CD4-positive, CD25-positive, alpha-beta regulatory T cell (primary cell): ENCODE data around the gene HAAO. TPM values are rescaled to one million over a fixed set of nuclear protein-coding genes. Genes with fewer than 3 reads are reported as not detected.

Source experiments
- ATAC-seq, 2 donors: fragments of 150-1000 bp; cut with Tn5 transposase; one replicate each; pipeline ENCODE4 v1.10.0; 2021; ENCODE audit warnings: low read depth in 2 of 2, moderate number of reproducible peaks in 2 of 2, moderate library complexity in 1 of 2
- DNase-seq, 3 donors: peaks; one replicate each; pipeline versions ENCODE4 v3.0.0 to v3.0.0-alpha.2; 2012 to 2022; ENCODE audit warnings: mixed read lengths in 1 of 3
- H3K27ac ChIP-seq: one replicate; pipeline ENCODE4 v1.7.0; 2013; ENCODE audit warnings: mild to moderate bottlenecking, low read length; ENCODE audit not compliant: insufficient read depth, poor library complexity, severe bottlenecking
- H3K27me3 ChIP-seq: one replicate; pipeline ENCODE4 v1.7.0; 2013; ENCODE audit warnings: low read length; ENCODE audit not compliant: control insufficient read depth, insufficient read depth
- H3K36me3 ChIP-seq: one replicate; pipeline ENCODE4 v1.7.0; 2013; ENCODE audit warnings: mild to moderate bottlenecking, low read length, moderate library complexity; ENCODE audit not compliant: control insufficient read depth, insufficient read depth
- H3K4me1 ChIP-seq: 2 replicates; pipeline ENCODE4 v1.7.0; 2013; ENCODE audit warnings: mild to moderate bottlenecking, low read length; ENCODE audit not compliant: insufficient read depth, control insufficient read depth, poor library complexity, severe bottlenecking
- H3K4me3 ChIP-seq: one replicate; pipeline ENCODE4 v1.7.0; 2013; ENCODE audit warnings: low read depth, mild to moderate bottlenecking, low read length, moderate library complexity
- H3K9me3 ChIP-seq, 2 experiments: 1 replicate in 1 of 2; 2 replicates in 1 of 2; pipeline ENCODE4 v1.7.0; 2013; ENCODE audit warnings: low read length in 2 of 2, mild to moderate bottlenecking in 1 of 2, moderate library complexity in 1 of 2; ENCODE audit not compliant: control insufficient read depth in 2 of 2
- H3K27ac Mint-ChIP-seq, 3 donors: one replicate each; pipeline ENCODE4 v1.8.0; 2020 to 2022; ENCODE audit warnings: mild to moderate bottlenecking in 3 of 3, mixed read lengths in 3 of 3, moderate library complexity in 2 of 3
- H3K27me3 Mint-ChIP-seq: one replicate; pipeline ENCODE4 v1.8.0; 2022; ENCODE audit warnings: mild to moderate bottlenecking, mixed read lengths
- H3K36me3 Mint-ChIP-seq: one replicate; pipeline ENCODE4 v1.8.0; 2020; ENCODE audit warnings: mixed read lengths
- H3K4me1 Mint-ChIP-seq, 4 donors: one replicate each; pipeline ENCODE4 v1.8.0; 2020 to 2022; ENCODE audit warnings: mixed read lengths in 4 of 4, mild to moderate bottlenecking in 1 of 4
- H3K4me3 Mint-ChIP-seq, 4 donors: one replicate each; pipeline ENCODE4 v1.8.0; 2020 to 2022; ENCODE audit warnings: mild to moderate bottlenecking in 4 of 4, mixed read lengths in 4 of 4, moderate library complexity in 3 of 4
- H3K9me3 Mint-ChIP-seq, 7 donors: one replicate each; pipeline ENCODE4 v1.8.0; 2020 to 2022; ENCODE audit warnings: mixed read lengths in 7 of 7, mild to moderate bottlenecking in 3 of 7, moderate library complexity in 2 of 7
- polyA plus RNA-seq, 4 donors: library from polyadenylated mRNA; unstranded; fragments of 300-500 nt; fragmentation: Illumina TruSeq; gene quantifications; one replicate each; pipeline ENCODE4 v1.2.3, GENCODE V29; 2021
- total RNA-seq: library from RNA; stranded (reverse); gene quantifications from one replicate; pipeline ENCODE4 v1.2.3, GENCODE V29; 2022

Gene HAAO
- total and polyA plus RNA-seq, 5 donors from 2014 or later = 0.27 TPM; not detected in 4

DNA sequence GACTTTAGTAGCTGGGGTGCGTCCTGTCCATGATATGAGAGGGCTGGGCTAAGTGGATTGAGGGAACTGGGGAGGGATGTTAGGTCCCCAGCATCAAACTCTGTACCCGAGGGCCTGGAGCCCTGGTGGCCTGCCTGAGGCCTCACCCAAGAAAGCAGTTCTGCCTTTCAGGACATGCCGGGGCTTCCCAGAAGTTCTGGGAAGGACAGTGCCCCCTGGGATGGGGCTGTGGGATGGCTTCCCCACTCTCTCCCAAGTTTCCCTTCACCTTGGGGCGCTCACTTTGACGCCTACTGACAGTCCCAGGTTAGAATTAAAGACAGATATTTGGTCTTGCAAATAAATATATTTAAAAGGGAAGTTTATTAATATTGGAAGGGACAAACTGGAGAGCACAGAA is 30.2 kb downstream of the HAAO start:
- H3K4me1 ChIP-seq = no peaks in the 10 kb centered on the region
- no peaks in the 10 kb centered on the region for H3K27me3 ChIP-seq
- ATAC-seq = no peak
- no peak overlapping the region for H3K27ac Mint-ChIP-seq
- H3K4me3 Mint-ChIP-seq = no peak overlapping the region
- H3K36me3 Mint-ChIP-seq = peaks cover 17% of the 10 kb centered on the region
- no peaks in the 10 kb centered on the region for H3K9me3 ChIP-seq
- H3K27ac ChIP-seq = no peak overlapping the region
- H3K36me3 ChIP-seq = no peaks in the 10 kb centered on the region
- no peaks in the 10 kb centered on the region for H3K4me1 Mint-ChIP-seq
- peaks cover 0 to 2% (median 0%) of the 10 kb centered on the region in 7 donors for H3K9me3 Mint-ChIP-seq
- H3K4me3 ChIP-seq = no peak overlapping the region
- no peak for DNase-seq
- H3K27me3 Mint-ChIP-seq = no peaks in the 10 kb centered on the region

DNA sequence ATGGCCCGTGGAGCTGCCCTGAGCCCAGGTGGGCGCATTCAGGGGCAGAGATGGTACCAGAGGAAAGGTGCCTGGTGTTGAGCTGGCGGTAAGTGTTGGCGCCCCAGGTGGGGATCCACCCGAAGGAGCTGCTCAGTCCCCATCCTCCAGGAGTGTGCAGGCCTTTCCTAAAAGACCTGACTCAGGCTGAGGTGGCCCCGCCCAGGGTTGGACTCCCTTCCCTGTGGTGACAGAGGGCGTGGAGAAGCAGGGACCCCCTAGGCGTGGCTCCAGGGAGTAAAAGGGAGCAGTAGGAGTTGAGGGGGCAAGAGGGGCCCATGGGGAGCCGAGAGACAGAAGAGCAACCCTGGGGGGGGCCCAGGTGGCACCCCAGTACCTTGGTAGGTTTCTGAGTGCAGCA is 30.8 kb downstream of the HAAO start:
- Histone ChIP-seq H3K27ac (no peak overlapping the region), H3K4me1 (no peaks in the 10 kb centered on the region), H3K27me3 (no peaks in the 10 kb centered on the region), H3K4me3 (no peak overlapping the region), H3K9me3 (no peaks in the 10 kb centered on the region), H3K36me3 (no peaks in the 10 kb centered on the region)
- H3K36me3 Mint-ChIP-seq = peaks cover 17% of the 10 kb centered on the region
- H3K9me3 Mint-ChIP-seq = peaks cover 0 to 2% (median 0%) of the 10 kb centered on the region in 7 donors
- peak overlapping the region in 1 of 3 donors; percentile 79 for H3K27ac Mint-ChIP-seq
- ATAC-seq = no peak
- H3K27me3 Mint-ChIP-seq = no peaks in the 10 kb centered on the region
- H3K4me3 Mint-ChIP-seq = no peak overlapping the region
- no peaks in the 10 kb centered on the region for H3K4me1 Mint-ChIP-seq
- no peak for DNase-seq

DNA sequence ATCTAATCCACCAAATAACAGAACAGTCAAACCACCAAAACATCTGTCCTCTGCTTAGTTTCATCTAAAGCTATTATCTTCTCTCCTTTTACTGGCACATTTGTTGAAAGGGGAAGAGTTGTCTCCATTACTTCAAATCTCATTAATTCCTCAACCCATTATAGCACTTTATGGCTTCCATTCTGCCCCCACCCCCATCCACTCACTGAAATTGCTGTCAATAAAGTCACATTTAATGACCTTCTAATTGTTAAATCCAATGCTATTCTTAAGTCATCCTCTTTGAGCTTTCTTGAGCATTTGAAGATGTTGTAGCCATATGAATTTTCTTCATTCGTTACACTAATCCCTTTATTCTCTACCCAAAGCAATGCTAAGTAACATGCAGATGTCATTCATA is 33.6 kb downstream of the HAAO start:
- H3K4me3 ChIP-seq = no peak overlapping the region
- no peaks in the 10 kb centered on the region for H3K9me3 ChIP-seq
- H3K36me3 Mint-ChIP-seq = peaks cover 23% of the 10 kb centered on the region
- H3K27me3 Mint-ChIP-seq = no peaks in the 10 kb centered on the region
- no peak overlapping the region for H3K27ac ChIP-seq
- H3K4me1 ChIP-seq = no peaks in the 10 kb centered on the region
- ATAC-seq (no peak), DNase-seq (no peak)
- no peak overlapping the region for H3K27ac Mint-ChIP-seq
- H3K27me3 ChIP-seq = no peaks in the 10 kb centered on the region
- H3K9me3 Mint-ChIP-seq = peaks cover 0 to 3% (median 0%) of the 10 kb centered on the region in 7 donors
- no peak overlapping the region for H3K4me3 Mint-ChIP-seq
- H3K36me3 ChIP-seq = no peaks in the 10 kb centered on the region
- H3K4me1 Mint-ChIP-seq = no peaks in the 10 kb centered on the region

DNA sequence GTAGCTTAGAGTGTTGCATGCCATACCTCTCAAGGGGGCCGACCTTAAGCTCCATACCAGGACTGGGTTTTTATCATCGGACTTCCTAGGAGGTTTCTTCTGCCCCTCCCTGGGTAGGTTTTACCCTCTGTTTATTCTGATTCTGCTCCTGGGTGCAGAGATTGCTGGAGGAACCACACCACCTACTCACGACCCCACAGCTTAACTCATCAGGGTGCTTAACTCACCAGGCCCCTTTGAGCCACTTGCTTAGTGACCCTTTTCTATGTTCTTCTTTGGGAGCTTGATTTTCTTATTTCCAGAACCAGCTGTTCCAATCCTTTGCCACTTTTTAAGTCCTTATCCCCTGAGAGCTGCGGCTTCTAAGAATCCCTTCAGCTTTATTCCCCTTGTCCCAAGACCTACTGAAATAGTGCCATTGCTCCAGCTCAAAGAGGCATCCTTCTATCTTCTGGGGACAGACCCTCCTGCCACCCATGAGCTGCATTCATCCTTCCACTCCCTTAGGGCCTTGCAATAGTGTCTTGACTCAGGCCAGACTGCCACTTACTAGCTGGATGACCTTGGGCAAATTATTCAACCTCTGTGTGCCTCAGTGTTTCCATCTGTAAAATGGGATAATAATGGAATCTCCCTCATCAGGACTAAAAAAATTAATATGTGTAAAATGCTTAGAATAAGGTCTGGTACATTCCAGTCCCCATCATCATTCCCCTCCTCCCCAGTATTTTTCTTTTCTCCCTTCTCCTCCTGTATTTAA is 34.2 kb downstream of the HAAO start:
- H3K4me3 Mint-ChIP-seq = no peak overlapping the region
- no peaks in the 10 kb centered on the region for H3K4me1 Mint-ChIP-seq

DNA sequence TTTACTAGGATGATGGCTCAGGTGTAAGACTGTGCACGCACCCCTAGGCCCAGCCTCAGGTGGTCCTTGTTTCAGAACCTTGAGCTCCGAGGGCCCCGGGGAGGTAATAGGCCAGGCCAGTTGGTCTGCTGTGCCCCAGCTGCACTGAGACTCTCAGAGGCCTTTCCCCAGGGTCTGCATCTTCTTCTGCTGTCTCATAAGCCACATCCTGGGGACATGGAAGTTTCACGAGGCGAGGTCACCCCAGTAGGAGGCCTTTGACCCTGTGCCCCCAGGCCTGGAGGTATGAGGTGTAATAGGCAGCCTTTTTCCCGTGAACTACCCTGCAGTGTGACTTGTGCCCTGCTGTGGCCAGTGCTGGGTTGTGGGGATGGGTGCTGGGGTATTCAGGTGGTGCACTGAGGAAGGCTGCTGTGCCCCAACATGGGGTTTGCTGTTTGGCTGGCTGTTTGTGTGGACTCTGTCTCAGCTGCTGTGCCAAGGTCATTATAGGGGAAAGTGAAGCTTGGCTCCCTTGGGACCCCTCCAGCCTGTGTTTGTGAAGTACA is 35.3 kb downstream of the HAAO start:
- no peak overlapping the region for H3K4me3 Mint-ChIP-seq
- no peaks in the 10 kb centered on the region for H3K4me1 Mint-ChIP-seq
- no peaks in the 10 kb centered on the region for H3K4me1 ChIP-seq
- no peak for DNase-seq
- H3K27ac ChIP-seq = no peak overlapping the region
- H3K4me3 ChIP-seq = no peak overlapping the region
- no peaks in the 10 kb centered on the region for H3K9me3 ChIP-seq
- ATAC-seq = no peak
- no peaks in the 10 kb centered on the region for H3K36me3 ChIP-seq
- peaks cover 0 to 2% (median 0%) of the 10 kb centered on the region in 7 donors for H3K9me3 Mint-ChIP-seq
- peaks cover 22% of the 10 kb centered on the region for H3K36me3 Mint-ChIP-seq
- H3K27me3 Mint-ChIP-seq = no peaks in the 10 kb centered on the region
- H3K27ac Mint-ChIP-seq = no peak overlapping the region
- H3K27me3 ChIP-seq = no peaks in the 10 kb centered on the region

More for the DNA sequence above, 34.2 kb downstream of the HAAO start:
- no peak overlapping the region for H3K27ac ChIP-seq
- Mint-ChIP-seq H3K27ac (no peak overlapping the region), H3K36me3 (peaks cover 25% of the 10 kb centered on the region), H3K9me3 (peaks cover 0 to 3% (median 0%) of the 10 kb centered on the region in 7 donors), H3K27me3 (no peaks in the 10 kb centered on the region)
- H3K27me3 ChIP-seq = no peaks in the 10 kb centered on the region
- ATAC-seq (no peak), DNase-seq (no peak)
- no peaks in the 10 kb centered on the region for H3K36me3 ChIP-seq
- no peak overlapping the region for H3K4me3 ChIP-seq
- no peaks in the 10 kb centered on the region for H3K4me1 ChIP-seq
- H3K9me3 ChIP-seq = no peaks in the 10 kb centered on the region

DNA sequence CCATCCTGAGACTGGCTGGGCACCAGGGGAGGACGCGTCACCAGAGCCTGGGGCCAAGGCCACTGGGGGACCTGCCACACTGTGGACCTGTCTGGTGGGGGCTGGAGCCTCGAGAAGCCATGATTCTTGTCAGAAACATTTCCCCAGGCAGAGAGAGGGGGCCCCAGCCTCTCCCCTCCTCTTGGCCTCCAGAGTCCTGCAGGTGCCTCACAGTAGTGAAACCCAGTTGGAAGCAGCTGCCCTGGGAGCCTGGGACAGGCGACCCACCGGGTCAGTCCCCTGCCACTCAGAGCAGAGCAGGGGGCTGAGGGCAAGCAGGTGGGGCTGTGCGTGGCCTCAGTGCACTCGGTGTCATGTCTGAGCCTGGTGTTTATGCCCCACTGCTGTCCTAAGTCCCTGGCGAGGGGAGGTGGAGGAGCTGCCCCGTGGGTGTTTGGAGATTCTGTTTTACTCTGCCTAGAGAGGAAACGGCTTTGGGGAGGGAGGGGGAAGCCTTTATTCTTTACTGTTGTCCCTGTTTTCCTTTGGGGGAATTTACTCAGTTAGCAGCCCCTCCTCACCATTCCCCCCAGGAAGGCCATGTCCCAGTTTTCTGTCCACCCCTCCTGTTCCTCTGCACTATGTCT is 36.1 kb downstream of the HAAO start:
- H3K36me3 ChIP-seq = no peaks in the 10 kb centered on the region
- Mint-ChIP-seq H3K4me1 (no peaks in the 10 kb centered on the region), H3K27me3 (no peaks in the 10 kb centered on the region), H3K27ac (no peak overlapping the region), H3K4me3 (no peak overlapping the region), H3K9me3 (peaks cover 0 to 2% (median 0%) of the 10 kb centered on the region in 7 donors), H3K36me3 (peaks cover 19% of the 10 kb centered on the region)
- no peak for ATAC-seq
- H3K27me3 ChIP-seq = no peaks in the 10 kb centered on the region
- H3K27ac ChIP-seq = no peak overlapping the region
- no peak for DNase-seq
- no peaks in the 10 kb centered on the region for H3K4me1 ChIP-seq
- H3K4me3 ChIP-seq = no peak overlapping the region
- no peaks in the 10 kb centered on the region for H3K9me3 ChIP-seq

DNA sequence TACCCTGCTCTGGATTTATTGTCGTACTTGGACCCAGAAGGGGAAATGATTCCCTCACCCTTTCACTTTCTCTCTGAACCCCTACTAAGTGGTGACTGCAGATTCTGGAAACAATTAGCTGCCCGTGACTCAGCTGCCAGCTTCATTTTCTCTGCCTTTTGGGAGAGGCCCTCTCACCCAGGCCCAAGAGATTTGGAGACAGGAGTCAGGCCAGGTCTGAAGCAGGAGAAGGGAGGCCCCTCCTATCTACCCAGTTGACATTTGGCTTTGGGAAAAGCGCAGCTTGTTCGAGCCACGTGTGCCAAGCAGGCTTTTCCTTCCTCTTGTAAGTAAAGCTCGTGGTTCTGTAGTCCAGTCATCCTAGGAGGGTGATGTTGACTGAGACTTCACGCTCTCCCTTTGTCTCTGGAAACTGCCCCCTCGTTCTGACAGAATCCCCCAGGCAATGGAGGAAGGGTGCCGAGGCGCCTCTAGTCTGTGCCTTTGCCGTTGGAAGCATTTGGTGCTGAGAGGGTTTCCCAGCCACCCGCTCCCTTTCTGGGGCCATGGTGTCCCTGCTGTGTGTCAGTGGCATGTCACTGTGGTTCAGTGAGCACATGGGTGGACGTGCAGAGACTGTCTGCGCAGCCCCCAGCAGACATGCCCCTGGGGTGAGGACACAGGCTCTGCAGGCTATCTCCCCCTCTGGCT is 37.0 kb downstream of the HAAO start:
- ATAC-seq = no peak
- H3K36me3 Mint-ChIP-seq = peaks cover 18% of the 10 kb centered on the region

More for the DNA sequence above, 37.0 kb downstream of the HAAO start:
- Mint-ChIP-seq H3K4me3 (no peak overlapping the region), H3K9me3 (peaks cover 0 to 2% (median 0%) of the 10 kb centered on the region in 7 donors), H3K27me3 (no peaks in the 10 kb centered on the region), H3K27ac (no peak overlapping the region), H3K4me1 (no peaks in the 10 kb centered on the region)
- Histone ChIP-seq H3K9me3 (no peaks in the 10 kb centered on the region), H3K27ac (no peak overlapping the region), H3K27me3 (no peaks in the 10 kb centered on the region), H3K4me1 (no peaks in the 10 kb centered on the region), H3K36me3 (no peaks in the 10 kb centered on the region), H3K4me3 (no peak overlapping the region)
- DNase-seq = no peak
